GM13976 (cell line): ENCODE results near the gene RNH1.

Source experiments
- DNase-seq: peaks from one replicate; pipeline ENCODE4 v3.0.0; 2012; ENCODE audit warnings: low spot score
- in situ Hi-C: fragments of 300-500 bp; cut with MboI; formaldehyde crosslinking; loops from one replicate; pipeline ENCODE4 v1.12.0; 2022; ENCODE audit warnings: low sequenced_read_pairs, mixed read lengths, inconsistent platforms; ENCODE audit not compliant: unreplicated experiment
- TF ChIP-seq, protein P1 (sequence below): IDR thresholded peaks from 2 replicates; pipeline ENCODE4 v1.5.1; 2012; ENCODE audit warnings: borderline replicate concordance, mild to moderate bottlenecking; ENCODE audit not compliant: insufficient read depth; ENCODE audit errors: extremely low read depth, missing control alignments, control extremely low read depth

RNH1 gene

DNA sequence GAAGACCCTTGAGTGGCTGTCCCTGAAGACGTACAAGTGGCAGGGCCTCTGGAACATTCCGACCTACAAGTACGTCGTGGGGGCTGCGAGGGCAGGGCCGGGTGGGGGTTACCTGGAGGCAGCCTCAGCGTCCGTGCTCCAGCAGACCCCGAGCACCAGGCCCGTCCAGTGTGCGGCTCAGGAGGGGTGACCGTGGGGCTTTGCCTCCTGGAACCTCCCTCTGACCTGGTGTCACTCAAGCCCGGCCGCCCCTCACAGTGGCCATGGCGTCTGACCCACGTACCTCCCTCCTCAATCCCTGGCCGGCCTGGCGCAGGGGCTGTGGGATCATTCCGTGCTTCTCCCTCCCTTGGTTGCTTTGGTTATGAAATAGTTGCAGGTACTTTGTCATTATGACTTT is 18.5 kb downstream of the RNH1 start:
- TF ChIP-seq, protein P1, sequence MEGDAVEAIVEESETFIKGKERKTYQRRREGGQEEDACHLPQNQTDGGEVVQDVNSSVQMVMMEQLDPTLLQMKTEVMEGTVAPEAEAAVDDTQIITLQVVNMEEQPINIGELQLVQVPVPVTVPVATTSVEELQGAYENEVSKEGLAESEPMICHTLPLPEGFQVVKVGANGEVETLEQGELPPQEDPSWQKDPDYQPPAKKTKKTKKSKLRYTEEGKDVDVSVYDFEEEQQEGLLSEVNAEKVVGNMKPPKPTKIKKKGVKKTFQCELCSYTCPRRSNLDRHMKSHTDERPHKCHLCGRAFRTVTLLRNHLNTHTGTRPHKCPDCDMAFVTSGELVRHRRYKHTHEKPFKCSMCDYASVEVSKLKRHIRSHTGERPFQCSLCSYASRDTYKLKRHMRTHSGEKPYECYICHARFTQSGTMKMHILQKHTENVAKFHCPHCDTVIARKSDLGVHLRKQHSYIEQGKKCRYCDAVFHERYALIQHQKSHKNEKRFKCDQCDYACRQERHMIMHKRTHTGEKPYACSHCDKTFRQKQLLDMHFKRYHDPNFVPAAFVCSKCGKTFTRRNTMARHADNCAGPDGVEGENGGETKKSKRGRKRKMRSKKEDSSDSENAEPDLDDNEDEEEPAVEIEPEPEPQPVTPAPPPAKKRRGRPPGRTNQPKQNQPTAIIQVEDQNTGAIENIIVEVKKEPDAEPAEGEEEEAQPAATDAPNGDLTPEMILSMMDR, result no peak
- DNase-seq, result no peak
- in situ Hi-C loops, result no loop called here

DNA sequence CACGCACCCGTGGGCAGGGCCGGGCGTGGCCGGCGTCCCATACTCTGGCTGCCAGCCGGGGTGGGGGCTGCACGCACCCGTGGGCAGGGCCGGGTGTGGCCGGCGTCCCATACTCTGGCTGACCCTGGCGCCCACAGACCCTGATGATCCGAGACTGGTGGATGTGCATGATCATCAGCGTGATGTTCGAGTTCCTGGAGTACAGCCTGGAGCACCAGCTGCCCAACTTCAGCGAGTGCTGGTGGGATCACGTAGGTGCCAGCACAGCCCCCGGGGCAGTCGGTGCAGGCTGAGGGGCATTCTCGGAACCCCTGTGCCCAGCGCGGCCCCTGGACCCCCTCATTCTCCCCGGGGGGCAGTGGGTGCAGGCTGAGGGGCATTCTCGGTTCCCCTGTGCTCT is 19.0 kb downstream of the RNH1 start:
- DNase-seq, result no peak
- TF ChIP-seq, protein P1, result no peak
- in situ Hi-C loops, result no loop called here

DNA sequence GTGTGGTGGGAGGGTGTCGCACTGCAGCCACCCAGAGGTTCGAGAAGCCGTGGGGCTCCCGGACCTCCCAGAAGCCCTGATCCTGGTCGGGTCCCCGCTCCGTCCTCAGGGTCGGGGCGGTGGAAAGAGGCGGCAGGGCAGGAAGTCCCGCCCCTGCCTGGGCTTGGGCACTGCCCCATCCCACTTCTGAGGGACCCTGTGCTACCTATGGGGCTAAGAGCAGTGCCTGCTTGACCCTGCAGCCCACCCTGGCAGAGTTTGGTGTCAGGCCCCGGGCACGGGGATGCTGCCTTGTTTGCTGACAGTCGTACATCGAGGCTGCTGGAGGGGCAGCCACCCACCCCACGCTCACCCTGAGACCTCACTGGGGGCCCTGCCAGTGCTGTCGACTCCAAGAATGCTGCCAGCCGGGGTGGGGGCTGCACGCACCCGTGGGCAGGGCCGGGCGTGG is 19.4 kb downstream of the RNH1 start:
- TF ChIP-seq, protein P1, result no peak
- DNase-seq, result no peak
- in situ Hi-C loops, result no loop called here

DNA sequence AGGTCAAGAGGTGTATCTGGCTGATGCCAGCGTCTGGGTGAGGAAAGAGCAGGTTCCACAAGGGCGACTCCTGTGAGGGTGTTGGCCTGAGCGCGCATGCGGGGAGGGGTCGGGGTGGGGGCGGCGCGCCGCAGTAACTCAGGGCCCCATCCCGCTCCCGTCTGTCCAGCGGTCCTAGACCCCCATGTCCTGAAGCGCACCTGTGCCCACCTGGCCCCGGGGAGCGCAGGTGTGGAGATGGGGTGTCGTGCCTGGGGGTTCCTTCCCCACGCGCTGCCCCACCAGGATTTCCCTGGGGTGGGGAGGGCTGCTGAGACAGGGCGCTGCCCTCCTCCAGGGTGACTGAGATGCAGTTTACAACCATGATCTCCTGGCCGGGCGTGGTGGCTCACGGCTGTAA is 20.9 kb downstream of the RNH1 start:
- in situ Hi-C loops, result no loop called here
- no peak for DNase-seq
- TF ChIP-seq, protein P1, result no peak

DNA sequence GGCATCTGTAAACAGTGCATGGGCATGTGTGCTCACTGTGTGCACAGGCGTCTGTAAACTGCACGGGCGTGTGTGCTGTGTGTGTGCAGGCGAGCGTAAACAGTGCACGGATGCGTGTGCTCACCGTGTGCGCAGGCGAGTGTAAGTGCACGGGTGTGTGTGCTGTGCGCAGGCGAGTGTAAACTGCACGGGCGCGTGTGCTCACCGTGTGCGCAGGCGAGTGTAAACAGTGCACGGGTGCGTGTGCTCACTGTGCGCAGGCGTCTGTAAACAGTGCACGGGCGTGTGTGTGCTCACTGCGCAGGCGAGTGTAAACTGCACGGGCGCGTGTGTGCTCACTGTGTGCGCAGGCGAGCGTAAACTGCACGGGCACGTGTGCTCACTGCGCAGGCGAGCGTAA is 22.4 kb downstream of the RNH1 start:
- TF ChIP-seq, protein P1, result no peak
- DNase-seq, result no peak
- in situ Hi-C loops, result no loop called here

DNA sequence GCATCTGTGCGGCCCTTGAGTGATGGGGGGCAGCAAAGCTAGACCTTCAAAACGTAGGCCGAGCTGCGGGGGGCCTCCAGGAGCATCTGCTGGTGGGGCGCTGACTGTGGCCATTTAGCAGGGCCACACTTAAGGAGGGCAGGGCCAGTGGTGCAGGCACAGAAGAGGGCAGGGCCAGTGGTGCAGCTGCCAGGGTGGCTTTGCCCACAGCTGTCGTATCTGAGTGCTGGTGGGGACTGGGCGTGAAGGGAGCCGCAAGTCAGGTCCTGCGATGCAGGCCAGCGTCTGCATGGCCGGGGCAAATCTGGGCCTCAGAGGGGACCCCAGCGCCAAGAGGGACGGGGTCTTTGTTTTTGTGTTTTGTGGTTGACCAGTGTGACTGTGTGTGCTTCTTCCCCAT is 27.7 kb downstream of the RNH1 start:
- TF ChIP-seq, protein P1, result no peak
- DNase-seq, result no peak
- in situ Hi-C loops, result no loop called here

DNA sequence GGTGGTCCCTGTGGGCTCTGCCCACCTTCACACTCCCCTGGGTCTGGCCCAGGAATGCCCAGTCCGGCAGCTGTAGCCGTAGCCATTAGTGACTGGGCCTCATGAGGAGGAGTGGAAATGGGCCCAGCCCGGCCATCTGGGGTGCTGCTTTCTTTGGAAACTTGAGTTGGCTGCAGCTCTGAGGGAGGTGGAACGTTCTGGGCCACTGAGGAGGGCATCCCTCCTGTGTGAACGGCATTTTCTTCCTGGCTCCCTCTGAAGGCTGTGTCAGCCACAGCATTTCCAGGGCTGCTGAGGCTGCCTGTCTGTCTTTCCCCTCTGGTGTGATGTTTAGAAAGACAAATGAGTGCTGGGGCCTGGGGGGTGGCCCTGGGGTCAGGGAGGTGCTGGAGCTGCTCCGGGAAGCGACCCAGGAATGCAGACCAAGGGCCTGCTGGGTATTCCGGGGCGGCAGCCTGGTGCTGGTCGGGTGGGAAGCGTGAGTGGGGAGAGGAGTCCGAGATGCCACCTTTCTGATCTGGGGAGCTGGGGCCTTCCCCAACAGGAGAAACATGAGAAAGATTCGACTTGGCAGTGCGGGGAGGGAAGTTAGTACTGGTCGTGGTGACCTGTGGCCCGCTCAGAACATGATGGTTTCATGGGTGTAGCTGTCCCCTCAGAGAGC is 29.9 kb downstream of the RNH1 start:
- TF ChIP-seq, protein P1, result no peak
- DNase-seq, result no peak
- in situ Hi-C loops, result no loop called here
